GM19468 (cell line): ENCODE results near the gene RAB31.
A peak's percentile ranks its signal among the peaks of the same experiment; 100 is the strongest.
"Not testable (repeated sequence)": the region's sequence is repeated elsewhere in the genome, so short reads cannot be mapped to it uniquely, and the experiment has no call there.

Source experiments
- ATAC-seq: cut with Tn5 transposase; IDR thresholded peaks from one replicate; pipeline ENCODE4 v1.9.1; 2021; ENCODE audit warnings: mild to moderate bottlenecking, moderate library complexity, moderate number of reproducible peaks; ENCODE audit not compliant: unreplicated experiment; ENCODE audit errors: extremely low read depth

RAB31 gene

GRCh38 chr18:9708057-9708433 is at the start of gene RAB31:
Gene RAB31 (plus strand): TSS chr18:9708301. CDS start chr18:9708406, 105 bp downstream.
- ATAC-seq: no peak

GRCh38 chr18:9659499-9660375 is 48.4 kb upstream of the RAB31 start:
- no peak for ATAC-seq

- no peak for ATAC-seq
Measured at GRCh38 chr18:9661564-9661963, 46.5 kb upstream of the RAB31 start.

GRCh38 chr18:9663377-9663776 is 44.7 kb upstream of the RAB31 start:
- ATAC-seq: no peak

GRCh38 chr18:9665314-9665713 is 42.8 kb upstream of the RAB31 start:
- ATAC-seq: no peak

GRCh38 chr18:9666548-9666947 is 41.6 kb upstream of the RAB31 start:
- no peak for ATAC-seq

- ATAC-seq: no peak
Measured at GRCh38 chr18:9669016-9669415, 39.1 kb upstream of the RAB31 start.

- no peak for ATAC-seq
Measured at GRCh38 chr18:9671214-9671613, 36.9 kb upstream of the RAB31 start.

- peak; percentile 98 for ATAC-seq
Measured at GRCh38 chr18:9673296-9674251, 34.5 kb upstream of the RAB31 start.

- ATAC-seq: not testable (repeated sequence)
Measured at GRCh38 chr18:9678216-9678615, 29.9 kb upstream of the RAB31 start.

- ATAC-seq: no peak
Measured at GRCh38 chr18:9679125-9679524, 29.0 kb upstream of the RAB31 start.

GRCh38 chr18:9681217-9681616 is 26.9 kb upstream of the RAB31 start:
- ATAC-seq: no peak

- ATAC-seq: no peak
Measured at GRCh38 chr18:9682572-9682971, 25.5 kb upstream of the RAB31 start.

GRCh38 chr18:9683418-9684396 is 24.4 kb upstream of the RAB31 start:
- ATAC-seq: no peak

GRCh38 chr18:9684881-9685614 is 23.1 kb upstream of the RAB31 start:
- ATAC-seq: no peak

GRCh38 chr18:9685615-9685890 is 22.5 kb upstream of the RAB31 start:
- no peak for ATAC-seq

GRCh38 chr18:9688036-9688741 is 19.9 kb upstream of the RAB31 start:
- no peak for ATAC-seq

- no peak for ATAC-seq
Measured at GRCh38 chr18:9689253-9689652, 18.8 kb upstream of the RAB31 start.
